Tibial nerve (tissue), 4 donors: Measurements from ENCODE around the gene ERBB2.

Source experiments
- CTCF ChIP-seq, 5 experiments: fragments of 200-600 bp in 3 of 5; fragments of 450-650 bp in 2 of 5; sonication (generic) in 3 of 5; IDR thresholded peaks; one replicate each; pipeline ENCODE4 v1.5.1; 2016 to 2019; ENCODE audit warnings: antibody characterized with exemption in 5 of 5, mild to moderate bottlenecking in 3 of 5, moderate library complexity in 2 of 5
- EP300 ChIP-seq, 2 donors: sonication (generic); formaldehyde crosslinking; IDR thresholded peaks; one replicate each; pipeline ENCODE4 v1.6.1; 2017; ENCODE audit warnings: antibody characterized with exemption in 2 of 2, mild to moderate bottlenecking in 1 of 2
- POLR2A ChIP-seq, 2 donors: fragments of 450-650 bp; IDR thresholded peaks; one replicate each; pipeline ENCODE4 v1.6.1; 2017; ENCODE audit warnings: antibody characterized with exemption in 2 of 2, mild to moderate bottlenecking in 2 of 2, moderate library complexity in 2 of 2

GRCh38 chr17:39751637-39752036 is 51.8 kb downstream of the ERBB2 start:
- TF ChIP-seq CTCF (IDR thresholded peaks at IDR 0.05) = no peak
- no peak for TF ChIP-seq POLR2A (IDR thresholded peaks at IDR 0.05)
- TF ChIP-seq EP300 (IDR thresholded peaks at IDR 0.05) = no peak
